IMR-90 (cell line): ENCODE data around the gene TMEM271. TPM values are rescaled to one million over a fixed set of nuclear protein-coding genes. Genes with fewer than 3 reads are reported as not detected.

Experiments used
- ATAC-seq: fragments of 200-7000 bp; cut with Tn5 transposase; 2 replicates; pipeline ENCODE4 v1.9.1; 2020; ENCODE audit warnings: low read depth, mild to moderate bottlenecking, moderate library complexity
- BruUV-seq: library from RNA; stranded (reverse); fragments of 400-500 nt; replicated peaks from 2 replicates; lab custom pipeline; 2021; lab: Mats Ljungman, UMichigan
- CTCF ChIA-PET: fragments of 300-600 bp; formaldehyde crosslinking; extraction: SDS; loops from one replicate; lab custom pipeline; 2021; ENCODE audit warnings: antibody characterized with exemption; lab: Yijun Ruan, JAX
- POLR2A ChIA-PET: fragments of 300-600 bp; sonication (Branson Sonifier 250); formaldehyde crosslinking; loops from one replicate; lab custom pipeline; 2022; ENCODE audit warnings: antibody characterized with exemption; ENCODE audit not compliant: unreplicated experiment; lab: Charles Lee
- DNase-seq: peaks from one replicate; pipeline ENCODE4 v3.0.0; 2013
- H2AFZ ChIP-seq: replicated peaks from 2 replicates; pipeline ENCODE3; 2013; ENCODE audit warnings: low read length, mild to moderate bottlenecking; ENCODE audit not compliant: poor library complexity
- H2AK5ac ChIP-seq: 2 replicates; pipeline ENCODE4 v1.6.1; 2013; ENCODE audit warnings: low read depth, low read length, inconsistent platforms
- H2AK9ac ChIP-seq: replicated peaks from 2 replicates; pipeline ENCODE3; 2013; ENCODE audit warnings: mild to moderate bottlenecking, low read depth, low read length, moderate library complexity; ENCODE audit not compliant: poor library complexity
- H2BK120ac ChIP-seq: 2 replicates; pipeline ENCODE4 v1.6.1; 2013; ENCODE audit warnings: low read depth, low read length, inconsistent platforms
- H2BK15ac ChIP-seq: 3 replicates; pipeline ENCODE4 v1.6.1; 2013; ENCODE audit warnings: low read depth, low read length, inconsistent platforms
- H2BK20ac ChIP-seq: 2 replicates; pipeline ENCODE4 v1.6.1; 2013; ENCODE audit warnings: low read depth, mild to moderate bottlenecking, inconsistent platforms, low read length, moderate library complexity
- H2BK5ac ChIP-seq: 2 replicates; pipeline ENCODE4 v1.6.1; 2013; ENCODE audit warnings: mild to moderate bottlenecking, low read depth, low read length, inconsistent platforms; ENCODE audit not compliant: poor library complexity, severe bottlenecking
- H3K14ac ChIP-seq: replicated peaks from 2 replicates; pipeline ENCODE4 v1.6.1; 2013; ENCODE audit warnings: low read depth, low read length, inconsistent platforms
- H3K18ac ChIP-seq: 2 replicates; pipeline ENCODE4 v1.6.1; 2013; ENCODE audit warnings: low read depth, low read length, control low read depth
- H3K23ac ChIP-seq: 2 replicates; pipeline ENCODE4 v1.6.1; 2013; ENCODE audit warnings: low read depth, low read length, inconsistent platforms
- H3K27ac ChIP-seq: 2 replicates; pipeline ENCODE4 v1.5.1; 2013; ENCODE audit warnings: mild to moderate bottlenecking, control low read depth, low read length; ENCODE audit not compliant: insufficient read depth
- H3K27me3 ChIP-seq: 2 replicates; pipeline ENCODE4 v1.6.1; 2013; ENCODE audit warnings: low read length; ENCODE audit not compliant: control insufficient read depth, insufficient read depth
- H3K36me3 ChIP-seq: 2 replicates; pipeline ENCODE4 v1.6.1; 2013; ENCODE audit warnings: low read length, mixed read lengths; ENCODE audit not compliant: control insufficient read depth, insufficient read depth
- H3K4ac ChIP-seq: 2 replicates; pipeline ENCODE4 v1.6.1; 2013; ENCODE audit warnings: low read depth, low read length, inconsistent platforms
- H3K4me1 ChIP-seq: 2 replicates; pipeline ENCODE4 v1.6.1; 2013; ENCODE audit warnings: low read length, mixed read lengths; ENCODE audit not compliant: control insufficient read depth, insufficient read depth
- H3K4me2 ChIP-seq: 2 replicates; pipeline ENCODE4 v1.6.1; 2013; ENCODE audit warnings: low read depth, mild to moderate bottlenecking, control low read depth, low read length, moderate library complexity
- H3K4me3 ChIP-seq: 2 replicates; pipeline ENCODE4 v1.5.1; 2013; ENCODE audit warnings: low read depth, mild to moderate bottlenecking, control low read depth, low read length, moderate library complexity; ENCODE audit not compliant: insufficient read depth
- H3K56ac ChIP-seq: 2 replicates; pipeline ENCODE4 v1.6.1; 2013; ENCODE audit warnings: low read length, inconsistent platforms; ENCODE audit not compliant: insufficient read depth; ENCODE audit errors: extremely low read depth
- H3K79me1 ChIP-seq, 2 experiments: 2 replicates each; pipeline ENCODE4 v1.6.1; 2013; ENCODE audit warnings: low read length in 2 of 2, inconsistent platforms in 1 of 2, low read depth in 1 of 2
- H3K9ac ChIP-seq: 2 replicates; pipeline ENCODE4 v1.6.1; 2013; ENCODE audit warnings: low read depth, low read length, control low read depth
- H3K9me1 ChIP-seq: 2 replicates; pipeline ENCODE4 v1.6.1; 2013; ENCODE audit warnings: low read length, inconsistent platforms; ENCODE audit not compliant: insufficient read depth
- H3K9me3 ChIP-seq: 2 replicates; pipeline ENCODE4 v1.6.1; 2013; ENCODE audit warnings: low read length; ENCODE audit not compliant: control insufficient read depth, insufficient read depth
- H4K20me1 ChIP-seq: 2 replicates; pipeline ENCODE4 v1.6.1; 2013; ENCODE audit warnings: low read length, inconsistent platforms; ENCODE audit not compliant: insufficient read depth
- H4K5ac ChIP-seq: 2 replicates; pipeline ENCODE4 v1.6.1; 2013; ENCODE audit warnings: mild to moderate bottlenecking, low read depth, low read length, control low read depth
- H4K8ac ChIP-seq, 2 experiments: 2 replicates each; pipeline ENCODE4 v1.6.1; 2013; ENCODE audit warnings: low read depth in 2 of 2, low read length in 2 of 2, control low read depth in 1 of 2, inconsistent platforms in 1 of 2
- H4K91ac ChIP-seq: 2 replicates; pipeline ENCODE4 v1.6.1; 2013; ENCODE audit warnings: low read depth, low read length, inconsistent platforms; ENCODE audit not compliant: insufficient read depth
- BHLHE40 ChIP-seq: fragments of 150-350 bp; IDR thresholded peaks from 2 replicates; pipeline ENCODE4 v1.6.1; 2016; ENCODE audit warnings: mild to moderate bottlenecking, low read depth, low read length
- CEBPB ChIP-seq: IDR thresholded peaks from 2 replicates; pipeline ENCODE4 v1.6.1; 2012; ENCODE audit warnings: low read depth, low read length, improper control_type of control experiment
- CHD1 ChIP-seq: IDR thresholded peaks from 2 replicates; pipeline ENCODE4 v1.6.1; 2012; ENCODE audit warnings: low read depth, low read length, improper control_type of control experiment
- FOS ChIP-seq: fragments of 150-350 bp; IDR thresholded peaks from 2 replicates; pipeline ENCODE4 v1.6.1; 2016; ENCODE audit warnings: low read depth, low read length
- MAFK ChIP-seq: IDR thresholded peaks from 2 replicates; pipeline ENCODE4 v1.6.1; 2012; ENCODE audit warnings: low read depth, low read length, improper control_type of control experiment
- MAZ ChIP-seq: IDR thresholded peaks from 2 replicates; pipeline ENCODE4 v1.6.1; 2012; ENCODE audit warnings: low read depth, mild to moderate bottlenecking, low read length, improper control_type of control experiment, moderate library complexity, borderline replicate concordance
- MXI1 ChIP-seq: IDR thresholded peaks from 2 replicates; pipeline ENCODE4 v1.6.1; 2012; ENCODE audit warnings: low read depth, mild to moderate bottlenecking, low read length, moderate library complexity, borderline replicate concordance
- NFE2L2 ChIP-seq: fragments of 150-350 bp; IDR thresholded peaks from 2 replicates; pipeline ENCODE4 v1.6.1; 2016; ENCODE audit warnings: low read depth, mild to moderate bottlenecking, low read length
- RAD21 ChIP-seq: IDR thresholded peaks from 2 replicates; pipeline ENCODE4 v1.6.1; 2012; ENCODE audit warnings: low read length, improper control_type of control experiment
- RCOR1 ChIP-seq: IDR thresholded peaks from 2 replicates; pipeline ENCODE4 v1.6.1; 2012; ENCODE audit warnings: mild to moderate bottlenecking, low read length, improper control_type of control experiment; ENCODE audit not compliant: insufficient replicate concordance
- RFX5 ChIP-seq: IDR thresholded peaks from 2 replicates; pipeline ENCODE4 v1.8.0; 2012; ENCODE audit warnings: low read depth, mild to moderate bottlenecking, low read length, moderate library complexity
- SMC3 ChIP-seq: fragments of 150-350 bp; IDR thresholded peaks from 2 replicates; pipeline ENCODE4 v1.6.1; 2016; ENCODE audit warnings: low read depth, mild to moderate bottlenecking, antibody characterized with exemption, low read length, moderate library complexity
- WGBS, 2 experiments: methylation state at CpG; one replicate each; pipeline versions ENCODE4 v1.1.5 to v1.1.7; 2013; ENCODE audit warnings: missing lambda C conversion rate in 2 of 2; ENCODE audit not compliant: insufficient read length in 1 of 2; ENCODE audit errors: extremely low coverage in 2 of 2; 5-methylcytosine and 5-hydroxymethylcytosine counted together
- dilution Hi-C: fragments of 300-500 bp; cut with HindIII; formaldehyde crosslinking; loops from one replicate; pipeline ENCODE4 v1.14.3; 2018; ENCODE audit warnings: low sequenced_read_pairs; ENCODE audit not compliant: unreplicated experiment
- in situ Hi-C: fragments of 300-500 bp; cut with MboI; formaldehyde crosslinking; loops from 3 replicates; pipeline ENCODE4 v1.14.3; 2019; ENCODE audit warnings: low sequenced_read_pairs, inconsistent platforms, mixed read lengths
- intact Hi-C: fragments of 100-400 bp; cut with micrococcal nuclease; formaldehyde crosslinking; loops from 2 replicates; pipeline ENCODE4 v1.10.0; 2022
- polyA plus RNA-seq, 3 experiments: library from polyadenylated mRNA; depleted of rRNA; stranded (reverse); fragments of >200 nt; gene quantifications; 2 replicates each; pipeline ENCODE4 v1.2.3, GENCODE V29; 2012; ENCODE audit warnings: low replicate concordance in 1 of 3
- total RNA-seq: library from RNA; depleted of rRNA; stranded (reverse); fragments of >200 nt; gene quantifications from 2 replicates; pipeline ENCODE4 v1.2.3, GENCODE V29; 2012
- TF ChIP-seq, protein P1 (sequence below): conservative IDR thresholded peaks from 2 replicates; pipeline ENCODE4 v1.5.1; 2012; ENCODE audit warnings: mild to moderate bottlenecking, low read depth, low read length, improper control_type of control experiment
- TF ChIP-seq, protein P2 (sequence below): fragments of 150-350 bp; IDR thresholded peaks from 2 replicates; pipeline ENCODE4 v1.6.1; 2016; ENCODE audit warnings: low read depth, mild to moderate bottlenecking, low read length, moderate library complexity, borderline replicate concordance
- TF ChIP-seq, protein P3 (sequence below): fragments of 150-350 bp; IDR thresholded peaks from 2 replicates; pipeline ENCODE4 v1.6.1; 2017; ENCODE audit warnings: mild to moderate bottlenecking, antibody characterized with exemption, low read length, low read depth

The TMEM271 gene
- total and polyA plus RNA-seq, 2 of the 4 experiments (the other 2 are of a cell fraction), result not detected

DNA sequence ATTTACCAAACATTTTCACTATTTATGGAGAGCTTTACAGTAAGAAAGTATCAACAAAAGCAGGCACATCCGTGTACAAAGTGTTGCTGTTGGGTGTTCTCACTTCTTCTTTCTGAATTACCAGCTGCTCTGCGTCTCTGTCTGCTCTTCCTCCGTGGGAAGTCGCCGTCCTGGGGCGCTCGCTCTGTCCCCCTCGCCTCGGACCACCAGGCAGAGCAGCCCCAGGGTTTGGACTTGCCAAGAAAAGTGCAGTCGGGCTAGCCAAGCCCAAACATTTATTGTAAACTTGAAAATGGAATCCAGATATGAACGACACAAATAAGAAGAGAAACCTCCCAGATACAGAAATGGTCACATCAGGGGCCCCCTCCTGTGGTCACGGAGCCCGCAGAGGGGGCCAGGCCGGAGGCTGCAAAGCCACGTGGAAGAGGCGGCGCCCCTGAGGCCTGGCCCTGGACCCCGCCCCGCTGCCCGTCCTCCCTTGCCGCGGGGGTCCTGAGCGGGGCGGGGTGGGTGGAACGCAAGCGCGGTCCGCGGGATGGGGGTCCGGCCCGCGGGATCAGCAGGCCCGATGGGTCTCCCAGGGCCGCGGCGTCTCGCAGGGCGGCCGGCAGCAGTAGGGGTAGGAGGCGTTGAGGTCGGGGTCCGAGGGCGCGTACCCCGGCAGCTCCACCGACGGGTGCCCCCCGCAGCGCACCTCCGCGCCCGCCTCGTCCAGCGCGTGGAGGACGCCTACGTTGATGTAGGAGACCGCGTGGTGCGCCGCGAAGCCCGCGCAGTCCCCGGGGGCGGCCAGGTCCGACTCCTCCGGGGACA is 1.5 kb downstream of the TMEM271 start:
- Histone ChIP-seq H2BK120ac (no peak overlapping the region), H3K4me1 (no peaks in the 10 kb centered on the region; the same call in 1 of the 2 replicates), H3K4ac (no peak overlapping the region), H2AFZ (no peak overlapping the region), H3K79me1 (no peaks in the 10 kb centered on the region), H2BK20ac (no peak overlapping the region), H3K9ac (no peak overlapping the region), H2BK5ac (no peak overlapping the region), H3K56ac (no peak overlapping the region), H3K14ac (no peak overlapping the region), H4K91ac (no peak overlapping the region), H2AK9ac (no peak overlapping the region), H3K23ac (no peak overlapping the region), H3K18ac (no peak overlapping the region), H2BK15ac (no peak overlapping the region), H3K4me3 (no peak overlapping the region), H3K36me3 (no peaks in the 10 kb centered on the region), H3K9me1 (no peaks in the 10 kb centered on the region), H3K4me2 (no peak overlapping the region), H3K27ac (no peak overlapping the region), H4K5ac (no peak overlapping the region), H3K27me3 (peaks cover 53% of the 10 kb centered on the region), H4K20me1 (no peaks in the 10 kb centered on the region), H3K9me3 (0 out of 2 replicates have a peak, but pooled peaks cover 4% of the 10 kb centered on the region), H2AK5ac (no peak overlapping the region), H4K8ac (no peak overlapping the region)
- ATAC-seq (no peak), DNase-seq (no peak)
- in situ Hi-C loops, result no loop called here
- intact Hi-C loops, result no loop called here
- dilution Hi-C loops, result no loop called here
- 11% methylated on average over 29 of the region's 68 CpGs; no CpG with 5 or more reads in 1 of the 2 experiments for WGBS, 2 experiments
- BruUV-seq, result no TSS peak
- CTCF ChIA-PET, result no interaction called here
- POLR2A ChIA-PET, result no interaction called here
- TF ChIP-seq SMC3, result no peak
- TF ChIP-seq, protein P1, sequence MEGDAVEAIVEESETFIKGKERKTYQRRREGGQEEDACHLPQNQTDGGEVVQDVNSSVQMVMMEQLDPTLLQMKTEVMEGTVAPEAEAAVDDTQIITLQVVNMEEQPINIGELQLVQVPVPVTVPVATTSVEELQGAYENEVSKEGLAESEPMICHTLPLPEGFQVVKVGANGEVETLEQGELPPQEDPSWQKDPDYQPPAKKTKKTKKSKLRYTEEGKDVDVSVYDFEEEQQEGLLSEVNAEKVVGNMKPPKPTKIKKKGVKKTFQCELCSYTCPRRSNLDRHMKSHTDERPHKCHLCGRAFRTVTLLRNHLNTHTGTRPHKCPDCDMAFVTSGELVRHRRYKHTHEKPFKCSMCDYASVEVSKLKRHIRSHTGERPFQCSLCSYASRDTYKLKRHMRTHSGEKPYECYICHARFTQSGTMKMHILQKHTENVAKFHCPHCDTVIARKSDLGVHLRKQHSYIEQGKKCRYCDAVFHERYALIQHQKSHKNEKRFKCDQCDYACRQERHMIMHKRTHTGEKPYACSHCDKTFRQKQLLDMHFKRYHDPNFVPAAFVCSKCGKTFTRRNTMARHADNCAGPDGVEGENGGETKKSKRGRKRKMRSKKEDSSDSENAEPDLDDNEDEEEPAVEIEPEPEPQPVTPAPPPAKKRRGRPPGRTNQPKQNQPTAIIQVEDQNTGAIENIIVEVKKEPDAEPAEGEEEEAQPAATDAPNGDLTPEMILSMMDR, result no peak
- TF ChIP-seq, protein P2, sequence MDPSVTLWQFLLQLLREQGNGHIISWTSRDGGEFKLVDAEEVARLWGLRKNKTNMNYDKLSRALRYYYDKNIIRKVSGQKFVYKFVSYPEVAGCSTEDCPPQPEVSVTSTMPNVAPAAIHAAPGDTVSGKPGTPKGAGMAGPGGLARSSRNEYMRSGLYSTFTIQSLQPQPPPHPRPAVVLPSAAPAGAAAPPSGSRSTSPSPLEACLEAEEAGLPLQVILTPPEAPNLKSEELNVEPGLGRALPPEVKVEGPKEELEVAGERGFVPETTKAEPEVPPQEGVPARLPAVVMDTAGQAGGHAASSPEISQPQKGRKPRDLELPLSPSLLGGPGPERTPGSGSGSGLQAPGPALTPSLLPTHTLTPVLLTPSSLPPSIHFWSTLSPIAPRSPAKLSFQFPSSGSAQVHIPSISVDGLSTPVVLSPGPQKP, result no peak
- no peak for TF ChIP-seq CHD1
- no peak for TF ChIP-seq MXI1
- TF ChIP-seq, protein P3, sequence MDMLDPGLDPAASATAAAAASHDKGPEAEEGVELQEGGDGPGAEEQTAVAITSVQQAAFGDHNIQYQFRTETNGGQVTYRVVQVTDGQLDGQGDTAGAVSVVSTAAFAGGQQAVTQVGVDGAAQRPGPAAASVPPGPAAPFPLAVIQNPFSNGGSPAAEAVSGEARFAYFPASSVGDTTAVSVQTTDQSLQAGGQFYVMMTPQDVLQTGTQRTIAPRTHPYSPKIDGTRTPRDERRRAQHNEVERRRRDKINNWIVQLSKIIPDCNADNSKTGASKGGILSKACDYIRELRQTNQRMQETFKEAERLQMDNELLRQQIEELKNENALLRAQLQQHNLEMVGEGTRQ, result no peak
- no peak for TF ChIP-seq CEBPB
- no peak for TF ChIP-seq RFX5
- no peak for TF ChIP-seq RAD21
- no peak for TF ChIP-seq MAZ
- no peak for TF ChIP-seq MAFK
- no peak for TF ChIP-seq FOS
- TF ChIP-seq RCOR1, result no peak
- TF ChIP-seq NFE2L2, result no peak
- TF ChIP-seq BHLHE40, result no peak
